ENCODE measurements around the gene USF2.

USF2 gene

DNA sequence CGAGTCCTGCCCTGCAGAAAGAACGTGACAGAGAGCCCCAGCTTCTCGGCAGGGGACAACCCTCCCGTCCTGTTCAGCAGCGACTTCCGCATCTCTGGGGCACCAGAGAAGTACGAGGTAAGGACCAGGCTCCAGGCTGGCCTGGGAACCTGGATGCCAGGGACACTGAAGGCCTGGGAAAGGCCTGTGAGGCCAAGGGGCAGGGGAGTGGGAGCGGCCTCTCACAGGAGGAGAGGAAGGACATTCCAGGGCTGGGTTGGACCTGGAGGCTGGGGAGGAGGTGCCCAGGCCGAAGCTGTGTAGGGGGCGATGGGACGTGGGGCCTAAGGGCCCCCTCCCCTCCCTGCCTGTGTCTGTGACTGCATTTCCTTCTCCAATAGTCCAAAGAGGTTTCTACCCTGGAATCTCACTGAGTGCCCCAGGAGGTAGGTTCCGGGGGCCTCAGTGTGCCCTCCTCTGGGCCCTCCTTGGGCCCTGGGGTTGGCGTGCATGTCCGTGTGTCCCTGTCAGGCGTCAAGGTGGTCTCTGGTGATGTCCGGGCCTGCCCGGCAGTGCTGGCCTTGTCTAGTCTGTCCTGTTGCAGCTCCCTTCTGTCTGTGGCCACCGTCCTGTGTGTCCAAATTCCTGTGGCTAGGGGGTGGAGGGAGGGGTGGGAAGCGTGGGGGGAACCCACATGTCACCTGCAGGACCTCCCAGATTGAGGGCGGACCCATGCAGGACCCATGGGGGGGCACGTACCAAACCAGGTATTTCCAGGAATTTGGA lies 43.3 kb downstream of the USF2 start:
- TF ChIP-seq YY1 (IDR thresholded peaks at IDR 0.05; ENCODE audit: insufficient read depth, insufficient read length) (no peak), SUZ12 (IDR thresholded peaks at IDR 0.05; ENCODE audit: extremely low read depth, insufficient read depth, insufficient read length) (no peak), ZNF274 (IDR thresholded peaks at IDR 0.05; ENCODE audit: low read depth, low read length) (no peak)
- H3K4me3 ChIP-seq (ENCODE audit: insufficient read length, low read depth): no peak overlapping the region
- H3K36me3 ChIP-seq (ENCODE audit: insufficient read depth, insufficient read length, low read length): no peaks in the 10 kb centered on the region
- no peaks in the 10 kb centered on the region for H3K9me3 ChIP-seq (ENCODE audit: insufficient read depth, low read length)
- peaks cover 15% of the 10 kb centered on the region for H3K4me1 ChIP-seq (ENCODE audit: insufficient read depth, insufficient read length)
- peak overlapping the region; percentile 32 for H3K9ac ChIP-seq (ENCODE audit: insufficient read length, low read depth)
- H3K27me3 ChIP-seq (ENCODE audit: insufficient read depth, insufficient read length): no peaks in the 10 kb centered on the region
- DNase-seq (ENCODE audit: low read depth, low spot score): no peak

DNA sequence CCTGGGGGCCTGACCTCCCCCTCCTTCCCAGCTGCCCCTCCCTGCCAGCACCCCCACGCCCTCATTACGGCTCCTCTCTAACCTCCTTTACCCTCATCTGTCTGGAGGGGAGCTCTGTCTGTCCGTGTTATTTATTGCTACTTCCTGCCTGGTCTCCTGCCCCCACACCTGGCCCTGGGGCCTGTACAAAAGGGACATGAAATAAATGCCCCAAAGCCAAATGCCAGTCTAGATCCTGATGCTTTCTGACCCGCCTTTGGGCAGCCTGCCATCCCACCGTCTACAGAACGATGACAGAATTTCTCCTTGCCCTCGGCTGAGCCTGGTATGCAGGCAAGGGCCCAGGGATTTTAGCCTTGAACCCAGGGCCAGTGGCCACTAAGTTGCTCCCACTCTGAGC lies 44.8 kb downstream of the USF2 start:
- no peak for DNase-seq (ENCODE audit: low read depth, low spot score)
- TF ChIP-seq ZNF274 (IDR thresholded peaks at IDR 0.05; ENCODE audit: low read depth, low read length) (no peak), YY1 (IDR thresholded peaks at IDR 0.05; ENCODE audit: insufficient read depth, insufficient read length) (no peak), SUZ12 (IDR thresholded peaks at IDR 0.05; ENCODE audit: extremely low read depth, insufficient read depth, insufficient read length) (no peak)
- peaks cover 12% of the 10 kb centered on the region for H3K4me1 ChIP-seq (ENCODE audit: insufficient read depth, insufficient read length)

DNA sequence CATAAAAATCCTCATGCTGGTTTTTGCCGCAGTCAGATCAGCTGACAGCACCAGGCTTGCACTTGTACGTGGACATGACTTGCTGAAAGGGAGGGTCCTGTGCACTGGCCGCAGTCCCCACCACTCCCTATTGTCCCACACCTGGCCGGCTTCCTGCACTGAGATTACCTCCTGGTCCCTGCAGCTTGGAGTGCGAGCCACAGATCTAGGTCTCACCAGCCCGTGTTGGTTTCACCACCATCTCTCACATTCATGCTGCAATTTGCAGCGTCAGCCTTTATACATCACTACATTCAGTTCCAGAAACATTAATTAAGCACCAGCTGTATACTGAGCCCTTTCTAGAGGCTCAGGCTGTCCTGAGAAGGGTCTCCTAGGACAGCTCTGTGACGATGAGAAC lies 45.3 kb downstream of the USF2 start:
- no peak for TF ChIP-seq YY1 (IDR thresholded peaks at IDR 0.05; ENCODE audit: insufficient read depth, insufficient read length)
- TF ChIP-seq SUZ12 (IDR thresholded peaks at IDR 0.05; ENCODE audit: extremely low read depth, insufficient read depth, insufficient read length): no peak
- no peak for TF ChIP-seq ZNF274 (IDR thresholded peaks at IDR 0.05; ENCODE audit: low read depth, low read length)
- H3K9me3 ChIP-seq (ENCODE audit: insufficient read depth, low read length): no peaks in the 10 kb centered on the region
- H3K36me3 ChIP-seq (ENCODE audit: insufficient read depth, insufficient read length, low read length): no peaks in the 10 kb centered on the region
- H3K9ac ChIP-seq (ENCODE audit: insufficient read length, low read depth): no peak overlapping the region
- no peak overlapping the region for H3K4me3 ChIP-seq (ENCODE audit: insufficient read length, low read depth)
- H3K27me3 ChIP-seq (ENCODE audit: insufficient read depth, insufficient read length): no peaks in the 10 kb centered on the region
- peaks cover 13% of the 10 kb centered on the region for H3K4me1 ChIP-seq (ENCODE audit: insufficient read depth, insufficient read length)
- no peak for DNase-seq (ENCODE audit: low read depth, low spot score)

More for the DNA sequence above, 44.8 kb downstream of the USF2 start:
- Histone ChIP-seq H3K9ac (ENCODE audit: insufficient read length, low read depth) (no peak overlapping the region), H3K9me3 (ENCODE audit: insufficient read depth, low read length) (no peaks in the 10 kb centered on the region), H3K4me3 (ENCODE audit: insufficient read length, low read depth) (no peak overlapping the region), H3K27me3 (ENCODE audit: insufficient read depth, insufficient read length) (no peaks in the 10 kb centered on the region), H3K36me3 (ENCODE audit: insufficient read depth, insufficient read length, low read length) (no peaks in the 10 kb centered on the region)

DNA sequence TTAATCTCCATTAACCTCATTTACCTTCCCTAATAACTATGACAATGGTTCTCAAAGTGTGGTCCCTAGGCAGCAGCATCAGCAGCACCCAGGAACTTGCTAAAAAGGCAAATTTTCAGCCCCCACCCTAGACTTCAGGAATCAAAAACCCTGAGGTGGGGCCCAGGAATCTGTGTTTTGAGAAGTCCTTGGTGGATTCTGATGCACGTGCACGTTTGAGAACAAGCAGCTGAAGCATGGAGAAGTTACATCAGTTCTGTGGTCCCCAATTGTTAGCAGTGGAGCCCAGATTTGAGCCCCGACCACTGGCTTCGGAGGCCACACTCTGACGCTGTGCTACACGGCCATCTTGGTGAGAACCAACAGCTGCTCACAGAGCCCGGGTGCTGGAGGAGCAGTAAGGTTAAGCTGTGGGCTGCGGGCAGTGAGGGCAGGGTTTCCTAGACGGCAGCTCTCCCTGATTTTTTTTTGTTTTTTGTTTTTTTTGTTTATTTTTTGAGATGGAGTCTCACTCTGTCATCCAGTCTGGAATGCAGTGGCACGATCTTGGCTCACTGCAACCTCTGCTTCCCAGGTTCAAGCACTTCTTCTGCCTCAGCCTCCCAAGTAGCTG lies 46.2 kb downstream of the USF2 start:
- H3K36me3 ChIP-seq (ENCODE audit: insufficient read depth, insufficient read length, low read length): no peaks in the 10 kb centered on the region
- no peaks in the 10 kb centered on the region for H3K27me3 ChIP-seq (ENCODE audit: insufficient read depth, insufficient read length)
- peaks cover 10% of the 10 kb centered on the region for H3K4me1 ChIP-seq (ENCODE audit: insufficient read depth, insufficient read length)
- H3K4me3 ChIP-seq (ENCODE audit: insufficient read length, low read depth): no peak overlapping the region
- no peak overlapping the region for H3K9ac ChIP-seq (ENCODE audit: insufficient read length, low read depth)
- no peak for TF ChIP-seq ZNF274 (IDR thresholded peaks at IDR 0.05; ENCODE audit: low read depth, low read length)
- DNase-seq (ENCODE audit: low read depth, low spot score): no peak
- no peaks in the 10 kb centered on the region for H3K9me3 ChIP-seq (ENCODE audit: insufficient read depth, low read length)

DNA sequence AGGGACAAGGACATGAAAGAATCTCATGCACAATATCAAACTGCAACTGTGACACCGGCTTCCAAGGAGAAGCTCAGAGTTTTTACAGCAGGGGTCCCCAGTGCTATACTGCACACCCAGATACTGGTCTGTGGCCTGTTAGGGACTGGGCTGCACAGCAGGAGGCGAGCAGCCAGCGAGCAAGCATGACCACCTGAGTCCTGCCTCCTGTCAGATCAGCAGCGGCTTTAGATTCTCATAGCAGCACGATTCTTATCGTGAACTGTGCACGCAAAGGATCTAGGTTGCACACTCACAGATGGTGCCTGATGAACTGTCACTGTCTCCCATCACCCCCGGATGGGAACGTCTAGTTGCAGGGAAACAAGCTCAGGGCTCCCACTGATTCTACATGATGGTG lies 47.1 kb downstream of the USF2 start:
- Histone ChIP-seq H3K4me3 (ENCODE audit: insufficient read length, low read depth) (no peak overlapping the region), H3K9ac (ENCODE audit: insufficient read length, low read depth) (no peak overlapping the region), H3K27me3 (ENCODE audit: insufficient read depth, insufficient read length) (no peaks in the 10 kb centered on the region), H3K9me3 (ENCODE audit: insufficient read depth, low read length) (no peaks in the 10 kb centered on the region), H3K36me3 (ENCODE audit: insufficient read depth, insufficient read length, low read length) (no peaks in the 10 kb centered on the region), H3K4me1 (ENCODE audit: insufficient read depth, insufficient read length) (peaks cover 9% of the 10 kb centered on the region)
- TF ChIP-seq ZNF274 (IDR thresholded peaks at IDR 0.05; ENCODE audit: low read depth, low read length) (no peak), SUZ12 (IDR thresholded peaks at IDR 0.05; ENCODE audit: extremely low read depth, insufficient read depth, insufficient read length) (no peak), YY1 (IDR thresholded peaks at IDR 0.05; ENCODE audit: insufficient read depth, insufficient read length) (no peak)
- DNase-seq (ENCODE audit: low read depth, low spot score): no peak

DNA sequence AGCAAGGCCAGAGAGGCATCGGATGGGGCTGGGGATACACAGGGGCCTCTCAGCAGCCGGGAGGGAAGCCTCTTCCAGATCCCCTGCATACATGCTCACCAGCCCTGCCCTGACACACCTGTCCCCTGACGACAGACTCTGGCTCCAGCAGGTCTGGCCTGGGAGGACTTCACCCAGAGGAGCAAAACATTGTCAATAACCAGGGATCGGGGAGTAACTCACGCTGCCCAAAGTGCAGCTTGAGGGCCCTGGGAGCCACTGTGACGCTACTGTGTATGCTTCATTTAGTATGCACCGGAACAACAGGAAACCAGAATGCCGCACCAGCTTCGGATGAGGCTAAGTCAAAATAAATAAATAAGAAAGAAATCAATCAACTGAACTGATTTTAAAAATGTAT lies 47.8 kb downstream of the USF2 start:
- Histone ChIP-seq H3K9ac (ENCODE audit: insufficient read length, low read depth) (no peak overlapping the region), H3K9me3 (ENCODE audit: insufficient read depth, low read length) (no peaks in the 10 kb centered on the region), H3K4me3 (ENCODE audit: insufficient read length, low read depth) (no peak overlapping the region), H3K27me3 (ENCODE audit: insufficient read depth, insufficient read length) (no peaks in the 10 kb centered on the region), H3K4me1 (ENCODE audit: insufficient read depth, insufficient read length) (peaks cover 9% of the 10 kb centered on the region), H3K36me3 (ENCODE audit: insufficient read depth, insufficient read length, low read length) (no peaks in the 10 kb centered on the region)
- TF ChIP-seq SUZ12 (IDR thresholded peaks at IDR 0.05; ENCODE audit: extremely low read depth, insufficient read depth, insufficient read length) (no peak), YY1 (IDR thresholded peaks at IDR 0.05; ENCODE audit: insufficient read depth, insufficient read length) (no peak), ZNF274 (IDR thresholded peaks at IDR 0.05; ENCODE audit: low read depth, low read length) (no peak)
- no peak for DNase-seq (ENCODE audit: low read depth, low spot score)

DNA sequence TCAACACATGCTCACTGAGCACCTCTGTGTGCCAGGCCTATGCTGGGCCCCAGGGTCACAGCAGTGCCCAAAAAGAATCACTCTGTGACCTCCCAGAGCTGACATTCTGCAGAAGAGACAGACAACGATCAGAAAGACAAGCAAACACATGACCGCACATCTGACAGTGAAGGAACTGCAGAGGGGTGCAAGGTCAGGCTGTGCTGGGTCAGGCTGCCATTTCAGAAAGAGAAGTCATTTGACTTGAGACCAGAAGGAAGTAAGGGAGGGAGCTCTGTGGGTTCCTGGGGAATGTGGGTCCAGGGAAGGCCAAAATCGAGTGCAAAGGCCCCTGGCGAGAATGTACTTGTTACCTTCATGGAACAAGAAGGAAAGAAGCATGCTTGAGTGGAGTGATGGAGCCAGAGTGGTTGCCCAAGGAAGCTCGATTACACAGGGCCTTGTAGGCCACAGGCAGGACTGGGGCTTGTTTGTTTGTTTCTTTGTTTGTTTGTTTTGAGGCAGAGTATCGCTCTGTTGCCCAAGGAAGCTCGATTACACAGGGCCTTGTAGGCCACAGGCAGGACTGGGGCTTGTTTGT lies 48.8 kb downstream of the USF2 start:
- no peak for TF ChIP-seq YY1 (IDR thresholded peaks at IDR 0.05; ENCODE audit: insufficient read depth, insufficient read length)
- no peak for TF ChIP-seq SUZ12 (IDR thresholded peaks at IDR 0.05; ENCODE audit: extremely low read depth, insufficient read depth, insufficient read length)
- no peak for TF ChIP-seq ZNF274 (IDR thresholded peaks at IDR 0.05; ENCODE audit: low read depth, low read length)
- H3K9me3 ChIP-seq (ENCODE audit: insufficient read depth, low read length): peaks cover 8% of the 10 kb centered on the region; the same call in 1 of the 2 replicates
- no peaks in the 10 kb centered on the region for H3K27me3 ChIP-seq (ENCODE audit: insufficient read depth, insufficient read length)
- no peak overlapping the region for H3K4me3 ChIP-seq (ENCODE audit: insufficient read length, low read depth)
- DNase-seq (ENCODE audit: low read depth, low spot score): no peak
- peaks cover 5% of the 10 kb centered on the region for H3K4me1 ChIP-seq (ENCODE audit: insufficient read depth, insufficient read length)
- no peaks in the 10 kb centered on the region for H3K36me3 ChIP-seq (ENCODE audit: insufficient read depth, insufficient read length, low read length)
- H3K9ac ChIP-seq (ENCODE audit: insufficient read length, low read depth): no peak overlapping the region

All from NT2/D1 (cell line).